Measurements from ENCODE around the gene BRAT1. TPM values are rescaled to one million over a fixed set of nuclear protein-coding genes. Genes with fewer than 3 reads are reported as not detected.

The BRAT1 gene
- total RNA-seq, 2 donors from 2014 or later, result 42.1 to 42.7 TPM

DNA sequence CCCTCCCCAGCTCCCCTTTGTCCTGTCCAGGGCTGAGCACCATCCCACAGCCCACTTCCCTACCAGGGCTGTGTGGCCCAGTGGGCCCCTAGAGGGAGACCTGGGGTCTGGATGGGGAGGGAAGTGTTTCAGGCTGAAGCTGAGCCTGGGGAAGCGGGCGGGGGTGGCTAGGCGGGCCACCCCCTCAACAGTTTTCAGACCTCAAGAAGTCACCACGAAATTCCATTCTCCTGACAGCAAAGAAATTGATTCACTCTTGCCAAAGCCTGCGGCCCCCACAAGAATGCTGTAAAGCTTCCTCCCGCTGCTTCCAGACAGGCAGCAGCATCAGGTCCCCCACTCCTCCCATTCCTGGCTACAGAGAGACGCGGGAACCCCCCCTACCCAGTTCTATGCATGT, 38.3 kb downstream of the BRAT1 start:
- H3K27ac ChIP-seq (ENCODE audit: low read depth, low read length), result peak overlapping the region; percentile 76
- H3K4me3 ChIP-seq (ENCODE audit: low read length), result no peak overlapping the region
- H3K27me3 Mint-ChIP-seq (ENCODE audit: insufficient read depth), result peaks cover 28% of the 10 kb centered on the region
- no peak overlapping the region for H3K4me3 Mint-ChIP-seq
- no peak overlapping the region for H3K9ac ChIP-seq (ENCODE audit: extremely low read depth, low read length, poor library complexity, severe bottlenecking)
- peaks cover 2% of the 10 kb centered on the region for H3K4me1 ChIP-seq (ENCODE audit: control insufficient read depth, insufficient read depth, low read length)
- 43 to 62% methylated on average over 3 to 8 of the region's 8 CpGs for WGBS, 2 experiments (ENCODE audit: insufficient coverage in 1 of 2, insufficient read length in 1 of 2)
- DNase-seq, result no peak
- no peaks in the 10 kb centered on the region for H3K9me3 Mint-ChIP-seq
- H3K4me1 Mint-ChIP-seq, result peaks cover 46% of the 10 kb centered on the region
- H3K27me3 ChIP-seq (ENCODE audit: control insufficient read depth, insufficient read depth, low read length, poor library complexity, severe bottlenecking), result peaks cover 34% of the 10 kb centered on the region
- TF ChIP-seq, protein P1, sequence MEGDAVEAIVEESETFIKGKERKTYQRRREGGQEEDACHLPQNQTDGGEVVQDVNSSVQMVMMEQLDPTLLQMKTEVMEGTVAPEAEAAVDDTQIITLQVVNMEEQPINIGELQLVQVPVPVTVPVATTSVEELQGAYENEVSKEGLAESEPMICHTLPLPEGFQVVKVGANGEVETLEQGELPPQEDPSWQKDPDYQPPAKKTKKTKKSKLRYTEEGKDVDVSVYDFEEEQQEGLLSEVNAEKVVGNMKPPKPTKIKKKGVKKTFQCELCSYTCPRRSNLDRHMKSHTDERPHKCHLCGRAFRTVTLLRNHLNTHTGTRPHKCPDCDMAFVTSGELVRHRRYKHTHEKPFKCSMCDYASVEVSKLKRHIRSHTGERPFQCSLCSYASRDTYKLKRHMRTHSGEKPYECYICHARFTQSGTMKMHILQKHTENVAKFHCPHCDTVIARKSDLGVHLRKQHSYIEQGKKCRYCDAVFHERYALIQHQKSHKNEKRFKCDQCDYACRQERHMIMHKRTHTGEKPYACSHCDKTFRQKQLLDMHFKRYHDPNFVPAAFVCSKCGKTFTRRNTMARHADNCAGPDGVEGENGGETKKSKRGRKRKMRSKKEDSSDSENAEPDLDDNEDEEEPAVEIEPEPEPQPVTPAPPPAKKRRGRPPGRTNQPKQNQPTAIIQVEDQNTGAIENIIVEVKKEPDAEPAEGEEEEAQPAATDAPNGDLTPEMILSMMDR (conservative IDR thresholded peaks at IDR 0.05), result no peak
- H3K36me3 ChIP-seq (ENCODE audit: control insufficient read depth, insufficient read depth, low read length), result no peaks in the 10 kb centered on the region
- no peaks in the 10 kb centered on the region for H3K36me3 Mint-ChIP-seq (ENCODE audit: low read depth)
- H3K27ac Mint-ChIP-seq, result no peak overlapping the region
- no peaks in the 10 kb centered on the region for H3K9me3 ChIP-seq (ENCODE audit: control insufficient read depth, low read length)

DNA sequence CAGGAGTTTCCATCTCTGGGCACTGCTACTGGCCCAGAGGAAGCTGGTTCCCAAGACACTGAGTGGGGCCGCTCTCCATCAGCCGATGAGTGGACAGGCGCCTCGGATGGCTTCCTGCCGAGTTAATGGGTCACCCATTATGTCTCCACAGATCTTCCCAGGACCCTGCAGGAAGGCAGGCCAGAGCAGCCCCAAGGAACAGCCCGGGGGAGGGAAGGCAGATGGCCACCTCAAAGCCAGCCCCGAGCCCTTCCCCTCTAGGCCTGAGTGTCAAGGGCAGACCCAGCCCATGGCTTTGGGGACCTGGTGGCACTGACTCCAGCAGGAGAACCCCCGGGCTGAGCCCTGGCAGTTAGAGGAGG, 39.1 kb downstream of the BRAT1 start:
- H3K36me3 Mint-ChIP-seq (ENCODE audit: low read depth), result no peaks in the 10 kb centered on the region

DNA sequence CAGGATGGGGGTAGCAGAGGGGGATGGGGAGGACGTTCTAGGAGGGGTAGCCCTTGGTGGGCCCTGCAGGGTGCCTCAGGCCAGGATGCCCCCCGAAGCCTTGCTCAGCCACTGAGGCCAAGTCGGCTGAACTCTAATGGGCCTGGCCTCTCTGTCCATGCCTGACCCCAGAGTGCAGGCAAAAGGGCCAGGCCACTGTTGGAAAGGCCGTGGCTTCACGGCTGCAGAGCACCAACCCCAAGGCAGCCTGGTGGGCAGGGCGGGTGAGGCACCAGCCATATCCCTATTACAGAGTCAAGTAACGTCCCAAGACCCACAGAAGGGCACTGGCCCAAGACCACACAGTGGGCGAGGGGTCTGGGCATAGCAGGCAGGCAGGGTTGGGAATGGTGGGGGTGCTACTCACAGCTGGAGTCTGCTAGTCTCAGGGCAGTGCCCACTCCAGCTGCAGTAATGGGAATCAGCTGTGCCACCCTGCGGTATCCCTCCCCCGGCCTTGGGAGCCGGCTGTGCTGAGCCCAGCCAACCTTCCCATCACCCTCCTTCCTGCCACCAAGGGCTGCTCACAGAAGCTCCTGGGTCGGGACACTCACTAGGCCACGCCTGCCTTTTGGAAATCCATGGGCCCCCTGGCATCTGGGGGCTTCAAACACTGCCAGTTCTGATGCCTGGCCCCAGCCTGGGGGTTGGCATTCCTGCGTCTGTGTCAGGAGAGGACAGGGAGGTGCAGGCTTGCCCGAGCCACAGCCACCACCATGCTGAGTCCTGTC, 39.7 kb downstream of the BRAT1 start:
- no peaks in the 10 kb centered on the region for H3K36me3 Mint-ChIP-seq (ENCODE audit: low read depth)
- TF ChIP-seq, protein P1 (conservative IDR thresholded peaks at IDR 0.05), result no peak
- H3K9ac ChIP-seq (ENCODE audit: extremely low read depth, low read length, poor library complexity, severe bottlenecking), result no peak overlapping the region

More for the DNA sequence above, 39.1 kb downstream of the BRAT1 start:
- WGBS, 2 experiments (ENCODE audit: insufficient coverage in 1 of 2, insufficient read length in 1 of 2), result 87 to 88% methylated on average over 3 to 8 of the region's 8 CpGs
- H3K9me3 Mint-ChIP-seq, result no peaks in the 10 kb centered on the region
- no peak overlapping the region for H3K4me3 ChIP-seq (ENCODE audit: low read length)
- H3K27ac Mint-ChIP-seq, result no peak overlapping the region
- H3K4me1 Mint-ChIP-seq, result peaks cover 46% of the 10 kb centered on the region
- peaks cover 9% of the 10 kb centered on the region for H3K4me1 ChIP-seq (ENCODE audit: control insufficient read depth, insufficient read depth, low read length)
- TF ChIP-seq, protein P1 (conservative IDR thresholded peaks at IDR 0.05), result no peak
- peaks cover 28% of the 10 kb centered on the region for H3K27me3 ChIP-seq (ENCODE audit: control insufficient read depth, insufficient read depth, low read length, poor library complexity, severe bottlenecking)
- H3K9me3 ChIP-seq (ENCODE audit: control insufficient read depth, low read length), result no peaks in the 10 kb centered on the region
- peak; percentile 62 for DNase-seq
- H3K27me3 Mint-ChIP-seq (ENCODE audit: insufficient read depth), result peaks cover 23% of the 10 kb centered on the region
- no peak overlapping the region for H3K27ac ChIP-seq (ENCODE audit: low read depth, low read length)
- no peak overlapping the region for H3K9ac ChIP-seq (ENCODE audit: extremely low read depth, low read length, poor library complexity, severe bottlenecking)
- H3K36me3 ChIP-seq (ENCODE audit: control insufficient read depth, insufficient read depth, low read length), result no peaks in the 10 kb centered on the region
- H3K4me3 Mint-ChIP-seq, result no peak overlapping the region

More for the DNA sequence above, 39.7 kb downstream of the BRAT1 start:
- Histone ChIP-seq H3K9me3 (ENCODE audit: control insufficient read depth, low read length) (no peaks in the 10 kb centered on the region), H3K27me3 (ENCODE audit: control insufficient read depth, insufficient read depth, low read length, poor library complexity, severe bottlenecking) (peaks cover 23% of the 10 kb centered on the region), H3K27ac (ENCODE audit: low read depth, low read length) (no peak overlapping the region), H3K4me1 (ENCODE audit: control insufficient read depth, insufficient read depth, low read length) (peaks cover 15% of the 10 kb centered on the region), H3K4me3 (ENCODE audit: low read length) (no peak overlapping the region), H3K36me3 (ENCODE audit: control insufficient read depth, insufficient read depth, low read length) (no peaks in the 10 kb centered on the region)
- Mint-ChIP-seq H3K27ac (no peak overlapping the region), H3K4me3 (no peak overlapping the region), H3K9me3 (no peaks in the 10 kb centered on the region), H3K4me1 (peaks cover 43% of the 10 kb centered on the region), H3K27me3 (ENCODE audit: insufficient read depth) (peaks cover 18% of the 10 kb centered on the region)
- DNase-seq, result peak; percentile 52
- 92 to 97% methylated on average over 4 to 15 of the region's 15 CpGs for WGBS, 2 experiments (ENCODE audit: insufficient coverage in 1 of 2, insufficient read length in 1 of 2)

Measured in endodermal cell (in vitro differentiated cells).